Erythroblast (primary cell): ENCODE results near the gene COL11A1.

Experiments used
- GATA1 ChIP-seq: IDR thresholded peaks from 2 replicates; pipeline ENCODE4 v1.6.1; 2011; ENCODE audit warnings: low read depth, mild to moderate bottlenecking, control low read depth, low read length, moderate library complexity
- POLR2A ChIP-seq: IDR thresholded peaks from 2 replicates; pipeline ENCODE4 v1.6.1; 2011; ENCODE audit warnings: mild to moderate bottlenecking, low read length

DNA sequence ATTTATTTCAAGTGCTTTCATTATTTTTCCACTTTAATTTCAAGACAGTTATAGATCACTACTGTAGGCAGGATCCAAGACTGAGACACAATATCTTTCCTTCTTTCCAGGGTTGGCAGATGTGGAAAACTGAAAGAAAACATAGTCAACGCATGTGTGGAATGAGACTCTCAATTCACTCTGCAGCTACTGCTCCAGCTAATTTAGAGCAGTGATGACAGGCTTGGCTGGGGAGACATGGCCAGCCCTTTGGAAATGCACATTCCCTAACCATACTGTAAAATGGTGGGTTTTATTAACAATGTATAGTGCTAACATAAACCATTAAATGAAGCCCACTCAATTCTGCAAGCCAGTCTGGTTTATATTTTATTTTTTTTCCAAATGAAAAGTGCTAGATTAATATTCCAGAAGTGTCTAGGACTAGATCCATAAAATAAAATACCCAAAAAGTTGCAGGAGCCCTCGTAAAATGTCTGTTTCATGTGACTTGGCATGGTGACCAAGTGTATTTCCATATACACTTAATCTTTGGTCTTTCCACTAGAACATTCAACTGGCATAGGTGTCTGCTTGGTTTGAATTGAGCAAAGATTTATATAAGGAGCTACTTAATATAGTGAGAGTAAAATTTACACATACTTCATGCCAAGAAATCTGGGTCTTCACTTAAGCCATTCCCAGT, 32.9 kb downstream of the COL11A1 start:
- no peak for TF ChIP-seq POLR2A
- no peak for TF ChIP-seq GATA1
